Lower lobe of right lung (tissue), 2 donors: Measurements from ENCODE around the gene LAGE3. TPM values are rescaled to one million over a fixed set of nuclear protein-coding genes. Genes with fewer than 3 reads are reported as not detected.

Source experiments
- ATAC-seq, 2 donors: fragments of 200-7000 bp; cut with Tn5 transposase; one replicate each; pipeline ENCODE4 v1.9.1; 2020 to 2022; ENCODE audit warnings: mild to moderate bottlenecking in 2 of 2, moderate library complexity in 2 of 2
- DNase-seq: peaks from one replicate; pipeline ENCODE4 v3.0.0-alpha.2; 2020
- H3K27ac ChIP-seq: fragments of 200-600 bp; one replicate; pipeline ENCODE4 v1.8.0; 2022
- H3K27me3 ChIP-seq: fragments of 200-600 bp; one replicate; pipeline ENCODE4 v1.8.0; 2022; ENCODE audit warnings: low read depth
- H3K36me3 ChIP-seq: fragments of 200-600 bp; one replicate; pipeline ENCODE4 v1.8.0; 2022; ENCODE audit warnings: mild to moderate bottlenecking
- H3K4me1 ChIP-seq: fragments of 200-600 bp; one replicate; pipeline ENCODE4 v1.8.0; 2022
- H3K4me3 ChIP-seq: fragments of 200-600 bp; one replicate; pipeline ENCODE4 v1.8.0; 2022; ENCODE audit warnings: mild to moderate bottlenecking
- H3K9me3 ChIP-seq: fragments of 200-600 bp; one replicate; pipeline ENCODE4 v1.8.0; 2022
- CTCF ChIP-seq: fragments of 200-600 bp; IDR thresholded peaks from one replicate; pipeline ENCODE4 v1.8.0; 2022; ENCODE audit warnings: antibody characterized with exemption, mild to moderate bottlenecking
- intact Hi-C: fragments of 100-400 bp; cut with DNase I; formaldehyde crosslinking; loops from one replicate; pipeline ENCODE4 v1.11.0; 2022
- total RNA-seq: library from RNA; stranded (reverse); fragmentation: NEBNext Ultra II Directional; extraction: Animal tissue kit (Norgen Biotek cat#: 25700); gene quantifications from one replicate; pipeline ENCODE4 v1.2.1, GENCODE V29; 2021
- donor health status: DM: no; HTN: yes; CAD: no; lungs with severe emphysema.

Gene LAGE3
- total RNA-seq, 1 donor from 2014 or later, result 20.4 TPM

GRCh38 chrX:154485150-154486051, 6.3 kb upstream of the LAGE3 start:
- H3K4me1 ChIP-seq, result peaks cover 25% of the 10 kb centered on the region
- H3K9me3 ChIP-seq, result no peaks in the 10 kb centered on the region
- peak overlapping the region; percentile 68 for H3K4me3 ChIP-seq
- DNase-seq (no peak), ATAC-seq (no peak)
- no peaks in the 10 kb centered on the region for H3K27me3 ChIP-seq
- H3K27ac ChIP-seq, result peak overlapping the region; percentile 87
- intact Hi-C loops, result no loop called here
- no peak for TF ChIP-seq CTCF
- H3K36me3 ChIP-seq, result peaks cover 14% of the 10 kb centered on the region

GRCh38 chrX:154484255-154485149, 5.4 kb upstream of the LAGE3 start:
- no peak for ATAC-seq
- Histone ChIP-seq H3K4me3 (no peak overlapping the region), H3K9me3 (no peaks in the 10 kb centered on the region), H3K27me3 (no peaks in the 10 kb centered on the region), H3K36me3 (peaks cover 14% of the 10 kb centered on the region), H3K27ac (no peak overlapping the region), H3K4me1 (peaks cover 27% of the 10 kb centered on the region)
- intact Hi-C loops, result no loop called here
- no peak for TF ChIP-seq CTCF
- no peak for DNase-seq

- no peaks in the 10 kb centered on the region for H3K9me3 ChIP-seq
- no peak for DNase-seq
- no peak for TF ChIP-seq CTCF
- peaks cover 14% of the 10 kb centered on the region for H3K36me3 ChIP-seq
- intact Hi-C loops, result no loop called here
- no peak for ATAC-seq
- H3K27me3 ChIP-seq, result no peaks in the 10 kb centered on the region
- H3K4me3 ChIP-seq, result no peak overlapping the region
- no peak overlapping the region for H3K27ac ChIP-seq
- H3K4me1 ChIP-seq, result peaks cover 23% of the 10 kb centered on the region
Observed at GRCh38 chrX:154483325-154483724, 4.2 kb upstream of the LAGE3 start.

GRCh38 chrX:154482786-154483185, 3.7 kb upstream of the LAGE3 start:
- DNase-seq (no peak), ATAC-seq (no peak)
- Histone ChIP-seq H3K36me3 (peaks cover 14% of the 10 kb centered on the region), H3K4me1 (peaks cover 23% of the 10 kb centered on the region), H3K27ac (no peak overlapping the region), H3K9me3 (no peaks in the 10 kb centered on the region), H3K4me3 (no peak overlapping the region), H3K27me3 (no peaks in the 10 kb centered on the region)
- intact Hi-C loops, result no loop called here
- TF ChIP-seq CTCF, result no peak

GRCh38 chrX:154481911-154482601, 3.0 kb upstream of the LAGE3 start:
- ATAC-seq (no peak), DNase-seq (no peak)

More at GRCh38 chrX:154481911-154482601, 3.0 kb upstream of the LAGE3 start:
- Histone ChIP-seq H3K4me3 (no peak overlapping the region), H3K4me1 (peaks cover 17% of the 10 kb centered on the region), H3K9me3 (no peaks in the 10 kb centered on the region), H3K27me3 (no peaks in the 10 kb centered on the region), H3K27ac (no peak overlapping the region), H3K36me3 (peaks cover 14% of the 10 kb centered on the region)
- TF ChIP-seq CTCF, result no peak
- intact Hi-C loops, result no loop called here
